Parathyroid adenoma (tissue), 2 donors: ENCODE measurements around the gene FMNL3.

ENCODE experiments used
- H2AFZ ChIP-seq: fragments of 300-600 bp; sonication (generic); one replicate; pipeline ENCODE4 v1.7.0; 2017; ENCODE audit warnings: antibody characterized with exemption, mild to moderate bottlenecking
- H3K27ac ChIP-seq: fragments of 300-600 bp; sonication (generic); one replicate; pipeline ENCODE4 v1.7.0; 2017
- H3K27me3 ChIP-seq: fragments of 300-600 bp; sonication (generic); one replicate; pipeline ENCODE4 v1.7.0; 2017; ENCODE audit warnings: low read length; ENCODE audit not compliant: control insufficient read depth, insufficient read depth
- H3K36me3 ChIP-seq: fragments of 300-600 bp; sonication (generic); one replicate; pipeline ENCODE4 v1.7.0; 2017; ENCODE audit warnings: low read length; ENCODE audit not compliant: control insufficient read depth, insufficient read depth
- H3K4me1 ChIP-seq: fragments of 300-600 bp; sonication (generic); one replicate; pipeline ENCODE4 v1.7.0; 2017; ENCODE audit warnings: control low read depth
- H3K4me2 ChIP-seq: fragments of 300-600 bp; sonication (generic); one replicate; pipeline ENCODE4 v1.7.0; 2017; ENCODE audit warnings: low read length
- H3K4me3 ChIP-seq: fragments of 300-600 bp; sonication (generic); one replicate; pipeline ENCODE4 v1.7.0; 2017; ENCODE audit warnings: low read depth, low read length
- H3K79me2 ChIP-seq: fragments of 300-600 bp; sonication (generic); one replicate; pipeline ENCODE4 v1.7.0; 2017; ENCODE audit warnings: control low read depth
- H3K9ac ChIP-seq: fragments of 300-600 bp; sonication (generic); one replicate; pipeline ENCODE4 v1.7.0; 2017; ENCODE audit warnings: mild to moderate bottlenecking
- H3K9me3 ChIP-seq: fragments of 300-600 bp; sonication (generic); one replicate; pipeline ENCODE4 v1.7.0; 2017; ENCODE audit warnings: low read length; ENCODE audit not compliant: control insufficient read depth
- CTCF ChIP-seq: fragments of 300-600 bp; sonication (generic); IDR thresholded peaks from one replicate; pipeline ENCODE4 v1.7.0; 2017; ENCODE audit warnings: antibody characterized with exemption, mild to moderate bottlenecking
- donor health status: primary hyperparathyroidism.

FMNL3 gene

GRCh38 chr12:49706351-49707127, 666 bp downstream of the FMNL3 start:
- Histone ChIP-seq H3K27ac (peak overlapping the region; percentile 5), H2AFZ (peak overlapping the region; percentile 89), H3K4me3 (peak overlapping the region; percentile 61), H3K4me2 (peak overlapping the region; percentile 72), H3K9me3 (no peaks in the 10 kb centered on the region), H3K4me1 (peaks cover 8% of the 10 kb centered on the region), H3K27me3 (no peaks in the 10 kb centered on the region), H3K9ac (no peak overlapping the region), H3K36me3 (no peaks in the 10 kb centered on the region), H3K79me2 (no peaks in the 10 kb centered on the region)
- no peak for TF ChIP-seq CTCF

GRCh38 chr12:49705479-49706134, 1.6 kb downstream of the FMNL3 start:
- Histone ChIP-seq H3K9ac (no peak overlapping the region), H2AFZ (peak overlapping the region; percentile 14), H3K27me3 (no peaks in the 10 kb centered on the region), H3K27ac (peak overlapping the region; percentile 5), H3K4me3 (peak overlapping the region; percentile 61), H3K36me3 (no peaks in the 10 kb centered on the region), H3K79me2 (no peaks in the 10 kb centered on the region), H3K4me1 (peaks cover 8% of the 10 kb centered on the region), H3K9me3 (no peaks in the 10 kb centered on the region), H3K4me2 (no peak overlapping the region)
- no peak for TF ChIP-seq CTCF

- no peak for TF ChIP-seq CTCF
- Histone ChIP-seq H3K4me1 (peaks cover 8% of the 10 kb centered on the region), H3K4me3 (no peak overlapping the region), H3K4me2 (no peak overlapping the region), H3K36me3 (no peaks in the 10 kb centered on the region), H3K9ac (no peak overlapping the region), H3K27ac (no peak overlapping the region), H3K27me3 (no peaks in the 10 kb centered on the region), H3K79me2 (no peaks in the 10 kb centered on the region), H3K9me3 (no peaks in the 10 kb centered on the region), H2AFZ (no peak overlapping the region)
These were observed 3.5 kb downstream of the FMNL3 start for GRCh38 chr12:49703647-49704137.

GRCh38 chr12:49702676-49703215, 4.5 kb downstream of the FMNL3 start:
- Histone ChIP-seq H3K27me3 (no peaks in the 10 kb centered on the region), H3K4me1 (peaks cover 8% of the 10 kb centered on the region), H3K4me2 (no peak overlapping the region), H3K79me2 (no peaks in the 10 kb centered on the region), H2AFZ (no peak overlapping the region), H3K27ac (no peak overlapping the region), H3K4me3 (no peak overlapping the region), H3K9ac (no peak overlapping the region), H3K36me3 (no peaks in the 10 kb centered on the region), H3K9me3 (no peaks in the 10 kb centered on the region)
- TF ChIP-seq CTCF: no peak
